GM18508 (cell line): ENCODE data around the gene CACNB1.
"Not testable (repeated sequence)": the region's sequence is repeated elsewhere in the genome, so short reads cannot be mapped to it uniquely, and the experiment has no call there.

ENCODE experiments used
- ATAC-seq: cut with Tn5 transposase; IDR thresholded peaks from one replicate; pipeline ENCODE4 v1.9.1; 2021; ENCODE audit warnings: moderate number of reproducible peaks; ENCODE audit not compliant: insufficient read depth, unreplicated experiment

CACNB1 gene

GRCh38 chr17:39130205-39130604, 67.3 kb downstream of the CACNB1 start:
- no peak for ATAC-seq

- not testable (repeated sequence) for ATAC-seq
Measured at GRCh38 chr17:39129544-39129943, 67.9 kb downstream of the CACNB1 start.

- ATAC-seq, result no peak
Measured at GRCh38 chr17:39126436-39126835, 71.0 kb downstream of the CACNB1 start.

- no peak for ATAC-seq
Measured at GRCh38 chr17:39125143-39125875, 72.2 kb downstream of the CACNB1 start.

- no peak for ATAC-seq
Measured at GRCh38 chr17:39123627-39124026, 73.8 kb downstream of the CACNB1 start.
